ENCODE measurements around the gene LPCAT1.

DNA sequence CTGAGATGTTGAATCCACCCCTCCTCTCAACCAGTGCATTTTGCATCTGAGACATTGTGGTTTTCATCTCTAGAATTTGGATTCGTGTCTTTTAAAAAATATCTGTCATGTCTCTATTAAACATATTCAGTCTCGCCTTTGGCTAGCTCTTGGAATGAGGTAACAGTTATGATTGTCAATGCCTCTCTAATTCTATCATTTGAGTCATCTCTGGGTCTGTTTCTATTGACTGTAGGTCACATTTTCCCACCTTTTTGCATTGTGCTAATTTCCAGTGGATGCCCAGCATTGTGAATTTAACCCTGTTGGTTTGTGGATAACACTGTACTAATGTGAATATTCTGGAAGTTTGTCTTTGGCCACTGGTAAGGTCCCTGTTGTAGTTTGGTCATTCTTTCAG lies 70.1 kb downstream of the LPCAT1 start:
- no peak for TF ChIP-seq EP300 (IDR thresholded peaks at IDR 0.05)
- TF ChIP-seq, protein P1, sequence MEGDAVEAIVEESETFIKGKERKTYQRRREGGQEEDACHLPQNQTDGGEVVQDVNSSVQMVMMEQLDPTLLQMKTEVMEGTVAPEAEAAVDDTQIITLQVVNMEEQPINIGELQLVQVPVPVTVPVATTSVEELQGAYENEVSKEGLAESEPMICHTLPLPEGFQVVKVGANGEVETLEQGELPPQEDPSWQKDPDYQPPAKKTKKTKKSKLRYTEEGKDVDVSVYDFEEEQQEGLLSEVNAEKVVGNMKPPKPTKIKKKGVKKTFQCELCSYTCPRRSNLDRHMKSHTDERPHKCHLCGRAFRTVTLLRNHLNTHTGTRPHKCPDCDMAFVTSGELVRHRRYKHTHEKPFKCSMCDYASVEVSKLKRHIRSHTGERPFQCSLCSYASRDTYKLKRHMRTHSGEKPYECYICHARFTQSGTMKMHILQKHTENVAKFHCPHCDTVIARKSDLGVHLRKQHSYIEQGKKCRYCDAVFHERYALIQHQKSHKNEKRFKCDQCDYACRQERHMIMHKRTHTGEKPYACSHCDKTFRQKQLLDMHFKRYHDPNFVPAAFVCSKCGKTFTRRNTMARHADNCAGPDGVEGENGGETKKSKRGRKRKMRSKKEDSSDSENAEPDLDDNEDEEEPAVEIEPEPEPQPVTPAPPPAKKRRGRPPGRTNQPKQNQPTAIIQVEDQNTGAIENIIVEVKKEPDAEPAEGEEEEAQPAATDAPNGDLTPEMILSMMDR (IDR thresholded peaks at IDR 0.05), result no peak
- no peak for TF ChIP-seq POLR2A (IDR thresholded peaks at IDR 0.05)

All from stomach (tissue), 4 donors.